Natural killer cell (primary cell): ENCODE results near the gene UBE2D2. TPM values are rescaled to one million over a fixed set of nuclear protein-coding genes. Genes with fewer than 3 reads are reported as not detected.

ENCODE experiments used
- ATAC-seq, 3 donors: fragments of 150-1000 bp in 2 of 3; fragments of 200-7000 bp in 1 of 3; cut with Tn5 transposase; 1 replicate in 1 of 3; 2 replicates in 2 of 3; pipeline ENCODE4 v1.10.0; 2021; ENCODE audit warnings: mild to moderate bottlenecking in 2 of 3, moderate library complexity in 2 of 3
- DNase-seq, 2 donors: peaks; one replicate each; pipeline versions ENCODE4 v3.0.0 to v3.0.0-alpha.2; 2013 to 2021; ENCODE audit warnings: mixed read lengths in 1 of 2
- H3K27ac ChIP-seq: one replicate; pipeline ENCODE4 v1.5.1; 2013; ENCODE audit warnings: mild to moderate bottlenecking, low read length
- H3K27me3 ChIP-seq: one replicate; pipeline ENCODE4 v1.6.1; 2013; ENCODE audit warnings: low read length; ENCODE audit not compliant: control insufficient read depth, insufficient read depth
- H3K36me3 ChIP-seq: one replicate; pipeline ENCODE4 v1.6.1; 2013; ENCODE audit warnings: low read length; ENCODE audit not compliant: control insufficient read depth, insufficient read depth
- H3K4me1 ChIP-seq: one replicate; pipeline ENCODE4 v1.6.1; 2013; ENCODE audit warnings: low read length; ENCODE audit not compliant: control insufficient read depth, insufficient read depth
- H3K4me3 ChIP-seq: one replicate; pipeline ENCODE4 v1.5.1; 2013; ENCODE audit warnings: low read length
- H3K9me3 ChIP-seq: one replicate; pipeline ENCODE4 v1.6.1; 2013; ENCODE audit warnings: low read length; ENCODE audit not compliant: control insufficient read depth, insufficient read depth
- H3K27ac Mint-ChIP-seq, 2 donors: one replicate each; pipeline ENCODE4 v1.8.0; 2022; ENCODE audit warnings: mild to moderate bottlenecking in 2 of 2, mixed read lengths in 2 of 2, moderate library complexity in 1 of 2
- H3K27me3 Mint-ChIP-seq, 2 donors: one replicate each; pipeline ENCODE4 v1.8.0; 2022; ENCODE audit warnings: low read depth in 2 of 2, mixed read lengths in 2 of 2
- H3K36me3 Mint-ChIP-seq: one replicate; pipeline ENCODE4 v1.8.0; 2022; ENCODE audit warnings: mixed read lengths
- H3K4me1 Mint-ChIP-seq, 2 donors: one replicate each; pipeline ENCODE4 v1.8.0; 2022; ENCODE audit warnings: mixed read lengths in 2 of 2
- H3K4me3 Mint-ChIP-seq: one replicate; pipeline ENCODE4 v1.8.0; 2022; ENCODE audit warnings: mild to moderate bottlenecking, moderate library complexity, mixed read lengths
- H3K9me3 Mint-ChIP-seq, 2 donors: one replicate each; pipeline ENCODE4 v1.8.0; 2022; ENCODE audit warnings: mixed read lengths in 2 of 2
- WGBS: methylation state at CpG from one replicate; pipeline ENCODE4 v1.1.7; 2013; ENCODE audit warnings: missing lambda C conversion rate; ENCODE audit not compliant: insufficient coverage; 5-methylcytosine and 5-hydroxymethylcytosine counted together
- intact Hi-C: fragments of 100-400 bp; cut with micrococcal nuclease; formaldehyde crosslinking; loops from one replicate; pipeline ENCODE4 v1.14.2; 2022
- total RNA-seq, 4 donors: library from RNA; stranded (reverse); fragments of 120-200 nt in 1 of 4; gene quantifications; one replicate each; pipeline versions ENCODE4 v1.2.3 to v1.2.4, GENCODE V29; 2013 to 2022
- TF ChIP-seq, protein P1 (sequence below): fragments of 200-600 bp; IDR thresholded peaks from one replicate; pipeline ENCODE4 v1.8.0; 2022; ENCODE audit warnings: antibody characterized with exemption

UBE2D2 gene
- total RNA-seq, 3 donors from 2014 or later (not counting 1 experiment from before 2014, with no cell fraction given) = 127 to 139 (median 131) TPM

DNA sequence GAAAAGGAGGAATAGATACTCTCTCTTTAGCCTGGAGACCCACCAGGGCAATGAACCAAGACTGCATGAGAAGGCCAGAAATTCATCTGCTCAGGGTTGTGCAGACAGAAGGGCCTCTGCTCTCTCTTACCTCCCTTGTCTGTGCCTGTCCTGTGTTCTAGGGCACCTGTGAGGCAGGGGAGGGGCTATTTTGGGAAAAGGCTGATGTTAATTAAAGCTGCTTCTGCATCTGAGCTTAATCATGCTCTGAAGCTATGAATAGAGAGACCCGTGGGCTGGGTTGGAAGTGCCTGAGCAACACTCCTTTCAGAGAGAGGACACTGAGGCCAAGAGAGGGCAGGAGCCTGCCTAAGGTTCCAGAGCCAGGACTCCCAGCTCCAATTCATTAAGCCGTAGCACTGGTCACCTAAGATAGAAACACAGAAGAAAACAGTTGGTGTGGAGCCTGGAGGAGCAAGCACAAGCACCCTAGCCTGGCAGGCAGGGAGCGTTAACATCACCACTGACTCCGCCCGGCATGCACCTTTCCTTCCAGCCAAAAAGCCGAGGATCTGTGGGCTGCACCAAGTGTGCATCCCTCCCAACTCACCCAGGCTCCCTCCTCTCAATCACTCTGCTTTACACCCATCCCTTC is 47.2 kb upstream of the UBE2D2 start:
- Mint-ChIP-seq H3K36me3 (no peaks in the 10 kb centered on the region), H3K27ac (peak overlapping the region in 1 of 2 donors; percentile 41), H3K4me3 (no peak overlapping the region), H3K27me3 (peaks cover 0 to 2% of the 10 kb centered on the region in 2 donors), H3K4me1 (peaks cover 55% of the 10 kb centered on the region in 2 donors), H3K9me3 (no peaks in the 10 kb centered on the region)
- TF ChIP-seq, protein P1, sequence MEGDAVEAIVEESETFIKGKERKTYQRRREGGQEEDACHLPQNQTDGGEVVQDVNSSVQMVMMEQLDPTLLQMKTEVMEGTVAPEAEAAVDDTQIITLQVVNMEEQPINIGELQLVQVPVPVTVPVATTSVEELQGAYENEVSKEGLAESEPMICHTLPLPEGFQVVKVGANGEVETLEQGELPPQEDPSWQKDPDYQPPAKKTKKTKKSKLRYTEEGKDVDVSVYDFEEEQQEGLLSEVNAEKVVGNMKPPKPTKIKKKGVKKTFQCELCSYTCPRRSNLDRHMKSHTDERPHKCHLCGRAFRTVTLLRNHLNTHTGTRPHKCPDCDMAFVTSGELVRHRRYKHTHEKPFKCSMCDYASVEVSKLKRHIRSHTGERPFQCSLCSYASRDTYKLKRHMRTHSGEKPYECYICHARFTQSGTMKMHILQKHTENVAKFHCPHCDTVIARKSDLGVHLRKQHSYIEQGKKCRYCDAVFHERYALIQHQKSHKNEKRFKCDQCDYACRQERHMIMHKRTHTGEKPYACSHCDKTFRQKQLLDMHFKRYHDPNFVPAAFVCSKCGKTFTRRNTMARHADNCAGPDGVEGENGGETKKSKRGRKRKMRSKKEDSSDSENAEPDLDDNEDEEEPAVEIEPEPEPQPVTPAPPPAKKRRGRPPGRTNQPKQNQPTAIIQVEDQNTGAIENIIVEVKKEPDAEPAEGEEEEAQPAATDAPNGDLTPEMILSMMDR = peak; percentile 22
- 91% methylated on average over 6 of the region's 6 CpGs for WGBS
- no peaks in the 10 kb centered on the region for H3K36me3 ChIP-seq
- intact Hi-C loops = loop anchor here (1.0 kb wide), 1 partner anchor 92 kb away; no protein-coding TSS in a partner anchor
- ATAC-seq (no peak), DNase-seq (no peak)
- peaks cover 48% of the 10 kb centered on the region for H3K4me1 ChIP-seq
- H3K27me3 ChIP-seq = no peaks in the 10 kb centered on the region
- H3K9me3 ChIP-seq = no peaks in the 10 kb centered on the region
- no peak overlapping the region for H3K4me3 ChIP-seq
- no peak overlapping the region for H3K27ac ChIP-seq

DNA sequence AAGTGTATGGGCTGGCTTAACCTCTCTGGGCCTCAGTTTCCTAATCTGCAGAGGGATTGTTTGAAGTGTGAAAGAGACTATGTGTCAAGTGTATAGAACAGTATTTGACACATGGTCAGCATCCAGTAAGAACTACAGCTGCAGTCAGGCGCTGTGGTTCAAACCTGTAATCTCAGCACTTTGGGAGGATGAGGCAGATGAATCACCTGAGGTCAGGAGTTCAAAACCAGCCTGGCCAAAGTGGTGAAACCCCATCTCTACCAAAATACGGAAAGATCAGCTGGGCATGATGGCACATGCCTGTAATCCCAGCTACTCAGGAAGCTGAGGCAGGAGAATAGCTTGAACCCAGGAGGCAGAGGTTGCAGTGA is 46.7 kb upstream of the UBE2D2 start:
- H3K27ac Mint-ChIP-seq = no peak overlapping the region
- no peaks in the 10 kb centered on the region for H3K36me3 Mint-ChIP-seq
- intact Hi-C loops = no loop called here
- WGBS = 62% methylated on average over 2 of the region's 2 CpGs
- no peaks in the 10 kb centered on the region for H3K36me3 ChIP-seq
- no peak overlapping the region for H3K27ac ChIP-seq
- no peaks in the 10 kb centered on the region for H3K9me3 ChIP-seq
- no peaks in the 10 kb centered on the region for H3K9me3 Mint-ChIP-seq
- H3K27me3 ChIP-seq = no peaks in the 10 kb centered on the region
- no peak overlapping the region for H3K4me3 ChIP-seq
- TF ChIP-seq, protein P1 = no peak
- peaks cover 55 to 57% of the 10 kb centered on the region in 2 donors for H3K4me1 Mint-ChIP-seq
- H3K27me3 Mint-ChIP-seq = peaks cover 0 to 5% of the 10 kb centered on the region in 2 donors
- H3K4me3 Mint-ChIP-seq = no peak overlapping the region
- DNase-seq = no peak
- H3K4me1 ChIP-seq = peaks cover 48% of the 10 kb centered on the region
- no peak for ATAC-seq

DNA sequence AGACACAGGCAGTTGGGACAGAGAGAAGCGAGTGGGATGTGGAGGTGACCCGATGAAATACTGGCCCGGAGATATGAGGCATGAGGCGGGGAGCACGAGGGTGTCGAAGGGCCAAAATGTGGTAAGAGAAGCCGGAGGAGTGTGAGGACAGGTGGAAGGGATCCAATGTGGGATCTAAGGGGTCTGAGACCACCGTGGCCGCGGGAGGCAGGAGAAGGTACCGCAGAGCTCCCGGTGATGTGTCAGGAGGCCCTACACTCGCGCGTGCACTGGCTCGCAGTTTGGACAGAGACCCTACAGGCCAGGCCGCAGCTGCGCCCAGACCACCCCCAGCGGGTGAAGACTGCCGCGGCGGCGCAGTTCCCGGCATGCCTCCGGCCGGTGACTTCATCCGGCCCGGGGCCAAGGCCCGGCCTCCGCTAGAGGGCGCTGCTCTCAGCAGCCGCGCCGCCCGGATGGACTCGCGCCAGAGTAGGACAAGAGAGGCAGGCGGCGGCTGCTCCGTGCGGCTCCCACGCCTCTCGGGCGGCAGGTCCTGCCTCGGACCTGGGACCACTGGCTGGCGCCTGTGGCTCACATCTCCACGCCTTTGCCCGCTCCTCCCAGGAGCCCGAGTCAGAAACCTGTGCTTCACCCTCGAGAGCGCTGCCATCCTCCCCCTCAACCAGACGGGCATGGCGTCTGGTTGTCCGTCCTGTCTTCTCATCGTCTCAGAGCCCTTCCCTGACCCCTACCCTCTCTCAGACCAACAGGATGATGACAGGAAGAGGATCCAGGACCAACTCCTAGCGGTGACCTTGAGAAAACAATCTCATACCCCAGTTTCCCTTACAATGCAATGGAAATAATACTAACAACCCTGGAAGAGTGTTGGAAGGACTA is 43.2 kb upstream of the UBE2D2 start:
- TF ChIP-seq, protein P1 = peak; percentile 99
- no peaks in the 10 kb centered on the region for H3K36me3 Mint-ChIP-seq
- no peaks in the 10 kb centered on the region for H3K9me3 Mint-ChIP-seq
- peaks cover 0 to 6% of the 10 kb centered on the region in 2 donors for H3K27me3 Mint-ChIP-seq
- ATAC-seq (peak; percentile 94 to 99 (median 96)), DNase-seq (peak; percentile 91 to 94)
- H3K9me3 ChIP-seq = no peaks in the 10 kb centered on the region
- WGBS = 6% methylated on average over 55 of the region's 56 CpGs
- peak overlapping the region; percentile 71 for H3K4me3 ChIP-seq
- intact Hi-C loops = loop anchor here (2.0 to 5.0 kb wide), 2 partner anchors 36 to 43 kb away; partner anchors contain the start of genes STING1 and UBE2D2
- H3K27ac ChIP-seq = peak overlapping the region; percentile 82
- H3K4me3 Mint-ChIP-seq = peak overlapping the region; percentile 82
- H3K27me3 ChIP-seq = no peaks in the 10 kb centered on the region
- peak overlapping the region; percentile 83 to 93 for H3K27ac Mint-ChIP-seq
- H3K4me1 Mint-ChIP-seq = peaks cover 24 to 28% of the 10 kb centered on the region in 2 donors
- no peaks in the 10 kb centered on the region for H3K36me3 ChIP-seq
- peaks cover 22% of the 10 kb centered on the region for H3K4me1 ChIP-seq
